H9 (cell line): ENCODE data around the gene METTL26. TPM values are rescaled to one million over a fixed set of nuclear protein-coding genes. Genes with fewer than 3 reads are reported as not detected.
A peak's percentile ranks its signal among the peaks of the same experiment; 100 is the strongest.

Experiments used
- DNase-seq: peaks from one replicate; pipeline ENCODE4 v3.0.0-alpha.2; 2017
- H2AFZ ChIP-seq: one replicate; pipeline ENCODE4 v1.6.1; 2013; ENCODE audit warnings: mild to moderate bottlenecking, low read length, control low read depth, moderate library complexity
- H2AK5ac ChIP-seq: 2 replicates; pipeline ENCODE4 v1.6.1; 2013; ENCODE audit warnings: low read length, control low read depth, mixed read lengths; ENCODE audit not compliant: insufficient read length
- H2BK120ac ChIP-seq: one replicate; pipeline ENCODE4 v1.6.1; 2013; ENCODE audit warnings: low read depth, mild to moderate bottlenecking, low read length, control low read depth, inconsistent platforms; ENCODE audit not compliant: poor library complexity, severe bottlenecking
- H2BK12ac ChIP-seq: 2 replicates; pipeline ENCODE4 v1.6.1; 2013; ENCODE audit warnings: low read length, control low read depth, mixed read lengths, low read depth; ENCODE audit not compliant: insufficient read length
- H2BK15ac ChIP-seq: 2 replicates; pipeline ENCODE4 v1.6.1; 2013; ENCODE audit warnings: low read depth, low read length, control low read depth
- H2BK20ac ChIP-seq: one replicate; pipeline ENCODE4 v1.6.1; 2013; ENCODE audit warnings: low read depth, mild to moderate bottlenecking, low read length, control low read depth, inconsistent platforms; ENCODE audit not compliant: poor library complexity, severe bottlenecking
- H2BK5ac ChIP-seq: 2 replicates; pipeline ENCODE4 v1.6.1; 2013; ENCODE audit warnings: low read length, control low read depth, mixed read lengths; ENCODE audit not compliant: insufficient read length
- H3K14ac ChIP-seq: 2 replicates; pipeline ENCODE4 v1.6.1; 2013; ENCODE audit warnings: low read length, control low read depth; ENCODE audit not compliant: insufficient read depth
- H3K18ac ChIP-seq: 2 replicates; pipeline ENCODE4 v1.6.1; 2013; ENCODE audit warnings: low read depth, mild to moderate bottlenecking, mixed read lengths, low read length, control low read depth; ENCODE audit not compliant: insufficient read length
- H3K23ac ChIP-seq: 2 replicates; pipeline ENCODE4 v1.6.1; 2013; ENCODE audit warnings: low read length, control low read depth, mixed read lengths, low read depth; ENCODE audit not compliant: insufficient read length
- H3K23me2 ChIP-seq: 2 replicates; pipeline ENCODE4 v1.6.1; 2013; ENCODE audit warnings: low read depth, mild to moderate bottlenecking, mixed read lengths, low read length, control low read depth; ENCODE audit not compliant: insufficient read length, poor library complexity, severe bottlenecking
- H3K27ac ChIP-seq: 2 replicates; pipeline ENCODE4 v1.5.1; 2013; ENCODE audit warnings: low read length, control low read depth, mixed read lengths, low read depth; ENCODE audit not compliant: insufficient read length
- H3K27me3 ChIP-seq: 2 replicates; pipeline ENCODE4 v1.6.1; 2013; ENCODE audit warnings: low read length, control low read depth, inconsistent platforms; ENCODE audit not compliant: insufficient read depth
- H3K4ac ChIP-seq: 2 replicates; pipeline ENCODE4 v1.6.1; 2013; ENCODE audit warnings: low read depth, mild to moderate bottlenecking, control low read depth, inconsistent platforms, low read length, moderate library complexity
- H3K4me1 ChIP-seq: 2 replicates; pipeline ENCODE4 v1.6.1; 2013; ENCODE audit warnings: low read length, control low read depth, inconsistent platforms; ENCODE audit not compliant: insufficient read depth
- H3K4me2 ChIP-seq: 2 replicates; pipeline ENCODE4 v1.6.1; 2013; ENCODE audit warnings: low read length, control low read depth, mixed read lengths; ENCODE audit not compliant: insufficient read length, insufficient read depth
- H3K56ac ChIP-seq: 2 replicates; pipeline ENCODE4 v1.6.1; 2013; ENCODE audit warnings: low read depth, mild to moderate bottlenecking, mixed read lengths, low read length, control low read depth; ENCODE audit not compliant: insufficient read length
- H3K79me1 ChIP-seq: 2 replicates; pipeline ENCODE4 v1.6.1; 2013; ENCODE audit warnings: low read depth, mild to moderate bottlenecking, moderate library complexity, low read length, control low read depth, inconsistent platforms; ENCODE audit not compliant: insufficient read depth, poor library complexity, severe bottlenecking
- H3K79me2 ChIP-seq: 2 replicates; pipeline ENCODE4 v1.6.1; 2013; ENCODE audit warnings: low read length, control low read depth, inconsistent platforms; ENCODE audit not compliant: insufficient read depth
- H3K9ac ChIP-seq: 2 replicates; pipeline ENCODE4 v1.6.1; 2013; ENCODE audit warnings: low read length, control low read depth, mixed read lengths; ENCODE audit not compliant: insufficient read length; ENCODE audit errors: extremely low read depth
- H3K9me3 ChIP-seq: one replicate; pipeline ENCODE4 v1.6.1; 2013; ENCODE audit warnings: low read depth, low read length, inconsistent platforms; ENCODE audit not compliant: control insufficient read depth
- H3T11ph ChIP-seq: one replicate; pipeline ENCODE4 v1.6.1; 2013; ENCODE audit warnings: mild to moderate bottlenecking, low read length, control low read depth, inconsistent platforms
- H4K20me1 ChIP-seq: one replicate; pipeline ENCODE4 v1.6.1; 2013; ENCODE audit not compliant: control insufficient read depth, insufficient read length, insufficient read depth
- H4K5ac ChIP-seq: 2 replicates; pipeline ENCODE4 v1.6.1; 2013; ENCODE audit warnings: low read depth, mild to moderate bottlenecking, mixed read lengths, low read length, control low read depth; ENCODE audit not compliant: insufficient read length
- H4K8ac ChIP-seq: replicated peaks from 2 replicates; pipeline ENCODE4 v1.6.1; 2013; ENCODE audit warnings: low read length, control low read depth, mixed read lengths, low read depth; ENCODE audit not compliant: insufficient read length
- H4K91ac ChIP-seq: 2 replicates; pipeline ENCODE4 v1.6.1; 2013; ENCODE audit warnings: low read depth, mild to moderate bottlenecking, moderate library complexity, mixed read lengths, low read length, control low read depth; ENCODE audit not compliant: insufficient read length
- H3K27ac Mint-ChIP-seq, 3 experiments: 2 replicates in 2 of 3; 3 replicates in 1 of 3; pipeline ENCODE4 v1.8.0; 2020 to 2021; ENCODE audit warnings: mixed read lengths in 3 of 3, mild to moderate bottlenecking in 1 of 3, moderate library complexity in 1 of 3
- H3K27me3 Mint-ChIP-seq: 2 replicates; pipeline ENCODE4 v1.8.0; 2021; ENCODE audit warnings: low read depth, mild to moderate bottlenecking, moderate library complexity, mixed read lengths
- H3K36me3 Mint-ChIP-seq, 3 experiments: 2 replicates in 2 of 3; 3 replicates in 1 of 3; pipeline ENCODE4 v1.8.0; 2020 to 2021; ENCODE audit warnings: low read depth in 3 of 3, mixed read lengths in 3 of 3; ENCODE audit not compliant: insufficient read depth in 1 of 3
- H3K4me1 Mint-ChIP-seq, 2 experiments: 2 replicates each; pipeline ENCODE4 v1.8.0; 2020; ENCODE audit warnings: mixed read lengths in 2 of 2
- H3K4me3 Mint-ChIP-seq, 2 experiments: 2 replicates in 1 of 2; 3 replicates in 1 of 2; pipeline ENCODE4 v1.8.0; 2020 to 2021; ENCODE audit warnings: mild to moderate bottlenecking in 2 of 2, mixed read lengths in 2 of 2, moderate library complexity in 1 of 2
- H3K9me3 Mint-ChIP-seq, 2 experiments: 2 replicates in 1 of 2; 3 replicates in 1 of 2; pipeline ENCODE4 v1.8.0; 2020; ENCODE audit warnings: mild to moderate bottlenecking in 2 of 2, mixed read lengths in 2 of 2, moderate library complexity in 1 of 2
- CTCF ChIP-seq: fragments of 200-600 bp; sonication (generic); conservative IDR thresholded peaks from 3 replicates; pipeline ENCODE4 v1.8.0; 2021; ENCODE audit warnings: antibody characterized with exemption, mild to moderate bottlenecking
- WGBS: extraction: QIAGEN DNeasy Blood & Tissue Kit; methylation state at CpG from one replicate; pipeline ENCODE4 v1.1.7; 2013; ENCODE audit warnings: missing lambda C conversion rate, low lambda C conversion rate, mixed read lengths; ENCODE audit not compliant: insufficient read length; ENCODE audit errors: extremely low coverage; 5-methylcytosine and 5-hydroxymethylcytosine counted together
- total RNA-seq: library from RNA; stranded (reverse); gene quantifications from 2 replicates; pipeline ENCODE4 v1.2.1, GENCODE V29; 2021

The METTL26 gene
- total RNA-seq, 1 experiment from 2014 or later: 108 TPM

GRCh38 chr16:624526-625070, 11.5 kb downstream of the METTL26 start:
- Histone ChIP-seq H3T11ph (no peak overlapping the region), H2AFZ (no peak overlapping the region), H3K27me3 (no peaks in the 10 kb centered on the region), H3K27ac (no peak overlapping the region), H3K56ac (no peak overlapping the region), H4K5ac (no peak overlapping the region), H2BK12ac (no peak overlapping the region), H2BK20ac (no peak overlapping the region), H2BK5ac (no peak overlapping the region), H3K9ac (no peak overlapping the region), H3K9me3 (no peaks in the 10 kb centered on the region), H2BK15ac (no peak overlapping the region), H3K4me1 (no peaks in the 10 kb centered on the region; the same call in 1 of the 2 replicates), H4K8ac (no peak overlapping the region), H3K79me2 (no peaks in the 10 kb centered on the region), H3K23me2 (no peaks in the 10 kb centered on the region), H3K4me2 (no peak overlapping the region), H3K14ac (no peak overlapping the region), H2AK5ac (no peak overlapping the region), H4K91ac (no peak overlapping the region), H3K18ac (no peak overlapping the region), H3K79me1 (no peaks in the 10 kb centered on the region), H4K20me1 (no peaks in the 10 kb centered on the region), H2BK120ac (no peak overlapping the region), H3K23ac (no peak overlapping the region), H3K4ac (no peak overlapping the region)
- TF ChIP-seq CTCF: no peak
- H3K9me3 Mint-ChIP-seq: no peaks in the 10 kb centered on the region
- WGBS: no CpG with 5 or more reads among the region's 10 CpGs
- peak overlapping the region in 2 of 3 experiments; percentile 32 to 78; a peak in 3 of 7 replicates for H3K27ac Mint-ChIP-seq
- no peaks in the 10 kb centered on the region for H3K27me3 Mint-ChIP-seq
- peak overlapping the region in 1 of 2 experiments; percentile 58; a peak in 2 of 5 replicates for H3K4me3 Mint-ChIP-seq
- no peak for DNase-seq
- H3K4me1 Mint-ChIP-seq: peaks cover 19 to 43% of the 10 kb centered on the region in 2 experiments
- peaks cover 0 to 10% (median 0%) of the 10 kb centered on the region in 3 experiments; a peak in 3 of 7 replicates for H3K36me3 Mint-ChIP-seq
